DMS153 treated with DMSO at 0.1 percent for 48 hours (cell line): ENCODE measurements around the gene PLAAT2.
"Not testable (repeated sequence)": the region's sequence is repeated elsewhere in the genome, so short reads cannot be mapped to it uniquely, and the experiment has no call there.

ENCODE experiments used
- DNase-seq: peaks from one replicate; lab custom pipeline; 2025; ENCODE audit not compliant: unreplicated experiment; lab: John Stamatoyannopoulos, UW

The PLAAT2 gene

DNA sequence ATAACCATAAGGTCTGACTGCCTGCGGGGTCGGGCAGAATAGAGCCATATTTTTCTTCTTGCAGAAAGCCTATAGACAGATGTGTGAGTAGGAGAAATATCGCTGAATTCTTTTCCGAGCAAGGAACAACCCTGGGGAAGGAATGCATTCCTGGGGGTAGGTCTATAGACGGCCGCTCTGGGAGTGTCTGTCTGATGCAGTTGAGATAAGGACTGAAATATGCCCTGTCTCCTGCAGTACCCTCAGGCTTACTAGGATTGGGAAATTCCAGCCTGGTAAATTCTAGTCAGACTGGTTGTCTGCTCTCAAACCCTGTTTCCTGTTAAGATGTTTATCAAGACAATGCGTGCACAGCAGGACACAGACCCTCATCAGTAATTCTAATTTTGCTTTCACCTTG lies 18.0 kb upstream of the PLAAT2 start:
- DNase-seq, result not testable (repeated sequence)

DNA sequence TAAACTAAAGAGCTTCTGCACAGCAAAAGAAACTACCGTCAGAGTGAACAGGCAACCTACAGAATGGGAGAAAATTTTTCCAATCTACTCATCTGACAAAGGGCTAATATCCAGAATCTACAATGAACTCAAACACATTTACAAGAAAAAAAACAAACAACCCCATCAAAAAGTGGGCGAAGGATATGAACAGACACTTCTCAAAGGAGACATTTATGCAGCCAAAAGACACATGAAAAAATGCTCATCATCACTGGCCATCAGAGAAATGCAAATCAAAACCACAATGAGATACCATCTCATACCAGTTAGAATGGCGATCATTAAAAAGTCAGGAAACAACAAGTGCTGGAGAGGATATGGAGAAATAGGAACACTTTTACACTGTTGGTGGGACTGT lies 15.7 kb upstream of the PLAAT2 start:
- not testable (repeated sequence) for DNase-seq

DNA sequence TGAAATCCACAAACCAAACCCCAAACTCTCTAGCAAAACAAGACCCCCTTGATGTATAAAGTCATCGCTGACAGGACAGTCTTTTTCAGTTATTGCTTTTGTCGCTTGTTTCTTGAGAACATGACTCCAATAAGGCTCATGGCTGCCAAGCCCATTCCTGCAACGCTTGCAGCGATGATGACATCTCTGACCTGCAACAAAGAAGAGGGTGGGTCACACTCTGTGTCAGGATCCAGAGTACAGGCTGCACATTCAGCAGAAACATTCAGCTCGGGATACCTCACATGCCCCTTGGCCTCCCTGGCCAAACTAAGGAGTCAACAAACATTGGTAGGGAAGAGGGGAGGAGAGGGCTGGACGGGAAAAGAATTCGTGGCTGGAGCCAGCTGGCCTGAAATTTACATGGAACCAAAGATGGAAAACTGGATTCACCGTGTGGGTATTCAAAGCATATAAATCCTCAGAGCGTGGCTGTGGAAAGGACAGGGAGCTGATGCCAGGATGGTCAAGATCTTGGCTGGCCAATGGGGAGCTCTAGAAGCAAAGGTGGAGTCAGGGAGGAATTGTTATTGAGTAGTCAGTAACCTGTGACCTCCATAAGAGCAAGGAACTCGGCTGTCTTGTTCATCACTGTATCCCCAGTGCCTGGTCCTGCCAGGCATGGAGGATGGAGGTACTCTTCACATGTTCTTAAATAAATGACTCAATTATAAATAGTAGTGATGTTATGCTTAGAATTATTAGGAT lies 11.8 kb upstream of the PLAAT2 start:
- no peak for DNase-seq

DNA sequence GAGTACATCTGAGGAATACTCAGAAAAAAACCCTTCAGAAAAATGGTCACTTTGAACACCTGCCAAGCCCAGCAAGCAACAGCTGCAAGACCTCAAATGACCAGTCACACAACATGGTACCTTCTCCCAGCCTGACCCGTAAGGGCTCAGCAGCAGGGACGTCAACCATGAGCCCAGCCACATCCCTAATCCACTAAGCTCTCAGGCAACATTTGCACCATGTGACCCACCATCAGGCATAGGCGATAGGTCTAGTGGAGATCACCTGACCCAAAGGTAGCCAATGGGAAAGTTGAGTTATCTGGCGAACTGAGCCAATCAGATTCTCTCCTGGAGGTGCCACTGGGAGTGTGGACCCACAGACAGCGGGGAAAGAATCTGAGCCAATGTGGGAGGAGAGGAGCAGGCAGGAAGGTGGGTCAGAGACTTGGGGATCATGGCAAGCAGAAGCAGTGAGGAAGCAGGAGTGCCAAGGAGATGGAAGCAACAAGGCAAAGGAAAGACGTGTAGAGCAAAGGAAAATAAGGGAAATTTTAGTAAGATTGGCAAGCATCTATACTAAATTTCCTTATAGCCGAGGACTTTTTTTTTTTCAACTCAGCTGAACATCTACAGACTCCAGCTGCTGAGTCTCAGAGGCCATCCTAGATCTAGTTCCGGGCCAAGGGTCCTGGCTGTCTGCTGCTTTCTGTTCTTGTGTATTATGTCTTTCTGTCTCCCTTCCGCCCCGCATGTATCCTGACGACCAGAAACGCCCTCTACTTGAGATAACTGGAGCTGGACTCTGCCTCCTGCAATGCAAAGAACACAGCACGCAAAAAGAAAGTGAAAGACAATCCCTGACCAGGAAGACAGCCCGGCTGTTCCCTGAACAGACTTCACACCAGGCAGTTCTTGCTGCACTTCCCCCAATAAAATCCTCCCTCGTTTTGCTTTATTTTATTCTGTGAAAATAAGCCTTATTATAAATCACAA lies 11.0 kb upstream of the PLAAT2 start:
- DNase-seq, result peak; percentile 63

DNA sequence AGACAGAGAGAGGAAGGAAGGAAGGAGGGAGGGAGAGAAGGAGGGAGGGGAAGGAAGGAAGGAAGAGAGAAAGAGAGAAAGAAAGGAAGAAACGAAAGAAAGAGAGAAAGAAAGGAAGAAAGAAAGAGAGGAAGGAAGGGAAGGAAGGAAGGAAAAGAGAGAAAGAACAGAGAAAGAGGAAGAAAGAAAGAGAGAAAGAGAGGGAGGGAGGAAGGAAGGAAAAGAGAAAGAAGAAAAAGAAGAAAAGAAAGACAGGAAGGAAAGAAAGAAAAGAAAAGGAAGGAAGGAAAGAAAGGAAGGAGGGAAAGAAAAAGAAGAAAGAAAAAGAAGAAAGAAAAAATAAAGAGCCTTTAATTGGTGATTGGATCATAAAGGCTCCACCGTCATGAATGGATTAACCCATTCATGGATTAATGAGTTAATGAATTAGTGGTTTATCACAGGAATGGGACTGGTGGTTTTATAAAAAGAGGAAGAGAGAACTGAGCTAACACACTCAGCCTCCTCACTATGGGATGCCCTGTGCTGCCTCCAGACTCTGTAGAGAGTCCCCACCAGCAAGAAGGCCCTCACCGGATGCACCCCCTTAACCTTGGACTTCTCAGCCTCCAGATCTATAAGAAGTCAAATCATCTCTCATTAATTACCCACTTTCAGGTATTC lies 9.0 kb upstream of the PLAAT2 start:
- no peak for DNase-seq

DNA sequence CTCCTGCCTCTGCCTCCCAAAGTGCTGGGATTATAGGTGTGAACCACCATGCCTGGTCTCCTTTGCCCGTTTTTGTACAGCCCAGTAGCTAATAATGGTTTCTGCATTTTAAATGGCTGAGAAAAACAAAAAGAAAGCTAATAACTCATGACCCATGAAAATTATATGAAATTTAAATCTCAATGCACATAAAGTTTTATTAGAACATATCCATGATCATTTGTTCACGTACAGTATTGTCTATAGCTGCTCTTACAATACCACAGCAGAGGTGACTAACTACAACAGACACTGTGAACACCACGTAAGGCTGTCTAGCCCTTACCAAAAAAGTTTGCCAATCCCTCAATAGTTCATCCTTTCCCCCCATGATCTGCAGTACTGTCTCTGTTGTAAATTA lies 6.4 kb upstream of the PLAAT2 start:
- DNase-seq, result no peak

DNA sequence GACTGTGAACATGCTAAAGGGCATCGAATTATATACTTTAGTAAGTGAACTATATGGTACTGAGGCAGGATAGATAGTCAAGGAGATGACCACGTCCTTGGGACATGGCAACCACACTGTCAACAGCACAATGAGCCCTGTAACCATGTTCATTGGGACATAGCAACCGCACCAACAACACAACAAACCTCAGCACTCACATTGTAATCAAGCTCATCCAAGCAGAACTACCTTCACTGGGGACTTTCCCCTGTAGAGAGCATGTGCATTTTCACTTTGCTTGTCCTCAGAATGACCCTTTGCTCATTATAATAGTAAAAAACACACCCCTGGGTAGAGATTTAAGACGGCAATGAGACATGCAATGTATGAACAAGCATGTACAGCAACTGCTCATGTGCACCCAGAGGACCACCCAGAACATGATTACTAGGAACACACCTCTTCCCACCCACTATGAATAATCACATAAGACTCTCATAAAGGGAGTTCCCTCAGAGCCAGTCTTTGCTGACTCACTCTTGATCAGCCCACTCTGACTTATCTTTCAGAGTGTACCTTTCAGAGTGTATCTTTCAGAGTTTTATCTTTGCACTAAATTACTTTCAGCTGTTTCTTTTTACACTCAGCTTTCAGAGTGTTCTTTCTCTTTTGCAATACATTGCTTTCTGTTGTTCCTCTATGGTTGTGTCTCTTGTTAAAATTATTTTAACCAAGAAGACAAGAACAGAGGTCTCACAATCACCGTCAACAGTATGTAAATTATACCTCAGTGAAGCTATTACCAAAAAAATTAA lies 4.1 kb upstream of the PLAAT2 start:
- DNase-seq, result peak; percentile 42

DNA sequence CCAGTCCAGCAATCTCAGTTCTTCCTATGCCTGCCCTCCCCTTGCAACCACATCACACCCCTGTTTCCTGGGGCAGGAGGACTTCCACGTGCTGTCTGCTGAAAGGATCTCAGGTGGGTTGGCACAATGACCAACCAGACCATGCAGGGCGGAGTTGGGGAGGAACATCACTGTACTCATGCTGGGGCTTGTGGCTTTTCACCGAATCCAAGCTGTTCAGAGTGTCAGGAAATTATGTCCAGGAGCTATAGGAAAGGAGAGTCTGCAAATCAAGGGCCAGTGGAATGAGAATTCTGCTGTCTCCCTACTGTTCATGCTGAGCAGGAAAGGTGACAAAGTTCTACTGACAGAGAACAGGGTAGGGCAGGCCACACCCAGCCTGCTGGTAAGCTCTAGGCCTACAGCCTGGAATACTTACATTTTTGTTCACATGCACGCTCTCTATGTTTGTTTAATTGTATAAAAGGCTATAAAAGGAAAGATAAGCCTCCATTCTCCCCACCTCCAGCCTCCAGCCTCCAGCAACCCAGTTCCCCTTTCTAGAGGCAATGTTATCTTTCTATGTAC lies 1.7 kb upstream of the PLAAT2 start:
- DNase-seq, result peak; percentile 4

DNA sequence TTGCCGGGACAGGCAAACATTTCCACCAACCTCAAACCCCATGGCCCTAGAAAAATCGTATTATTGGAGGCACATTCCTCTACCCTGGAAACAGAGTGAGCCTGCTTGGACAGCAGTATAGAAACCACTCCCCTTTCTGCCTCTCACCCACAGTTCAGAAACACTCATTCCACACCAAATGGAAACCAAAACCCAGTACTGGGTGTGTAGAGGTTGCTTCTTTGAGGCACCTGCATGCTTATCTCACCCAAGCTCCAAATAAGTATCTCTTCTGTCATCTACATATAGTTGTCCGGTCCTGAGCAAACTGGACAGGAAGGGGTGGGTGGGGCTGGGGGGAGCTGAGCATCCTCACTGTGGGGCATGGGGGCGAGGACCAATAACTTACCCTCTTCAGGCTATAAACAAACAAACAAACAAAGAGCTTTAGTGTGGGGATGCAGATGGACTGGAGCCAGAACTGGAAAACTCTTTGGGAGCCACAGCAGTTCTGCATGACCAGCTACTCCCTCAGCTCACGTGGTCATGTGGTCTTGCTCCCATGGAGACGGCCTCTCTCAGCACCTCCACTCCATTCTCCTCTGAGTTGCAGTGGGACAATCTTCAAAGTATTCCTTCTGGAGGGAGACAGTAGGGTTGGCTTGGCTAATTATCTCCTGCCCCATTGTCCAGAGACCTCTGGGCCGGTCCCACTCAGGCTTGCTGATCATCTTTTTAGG lies 1.0 kb upstream of the PLAAT2 start:
- DNase-seq, result no peak

DNA sequence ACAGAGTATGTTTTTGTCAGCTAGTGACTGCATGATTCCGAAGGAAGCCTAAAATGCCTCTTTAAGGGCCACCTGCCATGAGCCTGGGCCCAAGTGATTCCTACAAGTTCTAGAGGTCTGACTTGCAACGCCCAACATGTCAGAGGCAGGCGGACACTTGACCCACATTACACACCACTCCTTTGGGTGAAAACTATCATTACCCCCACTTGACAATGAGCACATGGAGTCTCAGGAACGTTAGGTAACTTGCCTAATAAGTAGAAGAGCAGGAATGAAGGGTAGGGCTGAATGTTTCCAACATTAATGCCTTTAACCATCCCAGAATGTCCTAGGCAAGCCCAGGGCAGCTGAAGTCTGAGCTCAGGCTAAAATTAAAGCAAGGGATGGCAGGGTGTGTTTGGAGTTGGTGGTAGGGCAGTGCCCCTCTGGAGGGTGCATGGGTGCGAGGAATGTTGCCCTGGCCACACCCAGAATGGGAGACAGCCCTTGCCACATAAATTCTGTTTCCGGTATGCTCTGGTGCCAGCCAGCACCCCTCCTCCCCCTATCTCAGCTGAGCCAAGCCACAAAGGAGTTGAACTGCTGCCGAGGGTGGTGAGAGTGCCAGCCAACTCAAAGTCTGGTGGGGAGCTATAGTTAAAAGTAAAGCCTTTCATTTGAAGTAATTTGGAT lies 2.5 kb downstream of the PLAAT2 start:
- no peak for DNase-seq

DNA sequence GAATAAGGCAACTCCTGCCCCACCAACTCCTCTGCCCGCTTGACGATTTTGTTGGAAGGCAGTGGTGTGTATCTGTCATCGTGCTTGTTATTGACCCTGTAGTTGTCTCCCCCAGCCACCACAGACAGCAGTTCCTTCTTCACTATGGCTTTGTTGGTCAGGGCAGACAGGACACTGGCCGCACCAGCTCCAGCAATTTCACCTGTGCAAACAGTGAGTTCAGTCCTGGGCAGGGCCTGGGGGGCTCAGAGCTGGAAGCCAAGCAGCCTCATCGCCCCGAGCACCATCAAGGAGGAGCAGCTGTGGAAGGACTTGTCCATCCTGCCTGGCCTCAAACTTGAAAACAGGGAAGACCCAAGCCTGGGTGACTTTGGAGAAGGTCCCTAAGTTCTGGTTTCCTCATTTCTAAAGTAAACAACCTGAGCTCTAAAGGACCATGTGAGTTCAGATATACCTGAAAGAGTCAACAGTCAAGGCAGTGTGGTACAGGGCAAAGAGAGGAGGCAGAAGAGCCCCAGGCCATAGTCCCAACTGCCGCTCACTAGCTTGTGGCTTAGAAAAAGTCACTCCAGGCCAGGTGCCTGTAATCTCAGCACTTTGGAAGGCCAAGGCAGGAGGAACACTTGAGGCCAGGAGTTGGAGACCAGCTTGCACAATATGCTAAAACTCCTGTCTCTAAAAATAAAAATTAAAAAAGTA lies 4.6 kb downstream of the PLAAT2 start:
- no peak for DNase-seq

DNA sequence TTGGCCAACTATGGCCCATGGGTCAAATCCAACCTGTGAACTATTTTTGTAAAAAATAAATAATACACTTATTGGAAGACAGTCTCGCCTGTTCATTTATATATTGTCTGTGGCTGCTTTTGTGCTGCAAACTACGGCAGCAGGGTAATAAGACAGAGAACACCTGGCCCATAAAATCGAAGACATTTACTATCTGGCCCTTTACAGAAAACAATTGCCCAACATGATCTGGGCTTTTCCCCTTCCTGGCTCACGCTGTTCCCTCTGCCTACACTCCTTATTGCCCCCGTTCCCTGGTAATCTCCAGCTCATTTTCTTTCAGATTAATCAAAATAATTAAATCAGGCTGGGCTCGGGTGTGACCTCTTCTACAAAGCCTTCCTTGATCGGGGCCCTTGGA lies 5.6 kb downstream of the PLAAT2 start:
- DNase-seq, result no peak

DNA sequence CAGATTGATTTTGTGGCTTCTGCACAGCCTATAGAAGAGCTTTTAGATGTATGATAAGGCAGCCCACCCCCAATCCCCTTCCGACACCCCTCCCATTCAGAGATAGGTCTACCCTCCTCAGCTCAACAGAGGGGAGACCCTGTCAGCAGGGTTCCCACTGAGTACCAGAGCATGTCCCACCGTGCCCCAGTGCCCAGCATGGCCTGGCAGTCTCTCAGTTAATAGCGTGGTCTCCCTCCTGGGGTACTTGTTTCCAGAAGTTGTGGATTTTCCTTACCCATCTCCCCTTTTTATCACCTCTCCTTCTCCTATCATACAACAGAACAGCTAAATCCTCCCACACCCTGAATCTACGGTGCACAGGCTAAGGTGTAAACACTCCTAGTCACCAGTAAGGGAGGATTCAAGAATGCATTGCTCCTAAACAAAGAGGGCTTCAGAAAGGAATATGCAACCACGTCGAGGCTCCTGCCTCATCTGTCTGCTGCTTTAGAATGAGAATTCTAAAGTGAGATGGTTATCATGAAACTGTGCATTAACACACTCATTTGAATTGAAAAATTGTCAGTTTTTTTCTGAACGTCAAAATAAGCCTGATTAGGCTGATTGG lies 6.7 kb downstream of the PLAAT2 start:
- DNase-seq, result no peak

DNA sequence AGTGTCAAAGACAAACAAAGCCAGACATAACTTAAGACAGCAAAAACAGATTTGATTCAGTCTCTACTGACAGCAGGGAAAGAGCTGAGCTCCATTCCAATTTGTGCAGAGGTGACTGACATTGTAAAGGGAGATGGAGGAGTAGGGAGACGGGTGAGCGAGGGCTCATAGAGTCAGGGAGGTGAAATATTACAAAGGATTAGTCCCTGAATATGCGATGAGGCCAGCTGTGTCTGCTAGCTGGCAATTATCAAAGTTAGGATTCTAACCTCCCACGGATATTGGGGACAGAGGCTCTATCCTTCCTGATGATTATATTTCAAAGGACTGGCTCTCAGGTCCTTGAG lies 8.3 kb downstream of the PLAAT2 start:
- DNase-seq, result no peak

DNA sequence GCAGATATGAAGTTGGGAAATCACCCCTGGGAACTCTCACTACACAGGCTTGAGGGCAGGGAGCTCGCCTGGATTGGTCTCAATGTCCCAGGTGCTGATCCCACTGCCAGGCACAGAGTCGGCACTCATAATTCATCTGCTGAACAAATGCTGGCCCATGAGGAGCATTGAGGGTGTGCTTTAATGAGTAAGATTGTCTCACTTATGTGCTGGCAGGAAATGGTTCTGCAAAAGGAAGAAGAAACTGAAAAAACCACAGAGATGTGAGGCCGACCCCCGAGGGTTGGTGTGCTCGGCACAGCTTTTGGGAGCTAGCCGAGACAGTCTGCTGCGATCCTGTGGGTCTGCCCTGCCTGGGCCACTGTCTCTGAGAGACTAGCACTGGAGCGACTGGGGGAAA lies 9.4 kb downstream of the PLAAT2 start:
- DNase-seq, result no peak

DNA sequence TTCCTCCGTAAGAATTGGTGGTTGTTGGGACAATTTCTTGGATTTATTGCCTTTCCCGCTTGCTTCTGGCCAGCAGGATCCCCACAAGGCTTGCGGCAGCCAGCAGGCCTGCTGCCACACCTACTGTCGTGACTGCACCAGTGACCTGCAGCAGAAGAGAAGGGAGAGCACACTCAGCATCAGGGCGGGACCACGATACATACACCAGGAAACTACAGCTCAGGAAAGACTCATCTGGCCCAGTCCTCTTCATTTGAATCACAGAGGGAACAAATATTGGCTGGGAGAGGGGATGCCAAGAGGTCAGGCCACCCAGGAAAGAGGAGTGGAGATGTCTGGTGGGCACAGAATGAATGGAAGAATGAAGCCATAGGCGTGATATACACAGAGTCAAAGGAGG lies 10.3 kb downstream of the PLAAT2 start:
- no peak for DNase-seq

DNA sequence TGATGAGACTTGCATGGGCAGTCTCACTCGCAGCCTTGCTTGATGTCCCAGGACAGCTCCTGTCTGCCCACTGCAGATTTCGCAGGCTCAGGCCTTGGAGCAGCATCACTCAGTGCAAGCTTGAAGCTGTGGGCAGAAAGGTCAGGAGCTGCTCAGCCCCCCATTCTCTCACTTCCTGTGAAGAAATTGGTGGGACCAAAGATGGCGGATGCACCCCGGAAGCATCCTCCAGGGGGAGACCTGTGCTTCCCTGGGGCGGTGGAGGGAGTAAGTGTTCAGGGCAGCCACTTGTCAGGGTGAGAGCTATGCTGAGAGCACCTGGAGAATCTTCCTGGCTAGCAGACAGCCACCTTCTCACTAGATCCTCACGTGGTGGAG lies 11.3 kb downstream of the PLAAT2 start:
- no peak for DNase-seq

DNA sequence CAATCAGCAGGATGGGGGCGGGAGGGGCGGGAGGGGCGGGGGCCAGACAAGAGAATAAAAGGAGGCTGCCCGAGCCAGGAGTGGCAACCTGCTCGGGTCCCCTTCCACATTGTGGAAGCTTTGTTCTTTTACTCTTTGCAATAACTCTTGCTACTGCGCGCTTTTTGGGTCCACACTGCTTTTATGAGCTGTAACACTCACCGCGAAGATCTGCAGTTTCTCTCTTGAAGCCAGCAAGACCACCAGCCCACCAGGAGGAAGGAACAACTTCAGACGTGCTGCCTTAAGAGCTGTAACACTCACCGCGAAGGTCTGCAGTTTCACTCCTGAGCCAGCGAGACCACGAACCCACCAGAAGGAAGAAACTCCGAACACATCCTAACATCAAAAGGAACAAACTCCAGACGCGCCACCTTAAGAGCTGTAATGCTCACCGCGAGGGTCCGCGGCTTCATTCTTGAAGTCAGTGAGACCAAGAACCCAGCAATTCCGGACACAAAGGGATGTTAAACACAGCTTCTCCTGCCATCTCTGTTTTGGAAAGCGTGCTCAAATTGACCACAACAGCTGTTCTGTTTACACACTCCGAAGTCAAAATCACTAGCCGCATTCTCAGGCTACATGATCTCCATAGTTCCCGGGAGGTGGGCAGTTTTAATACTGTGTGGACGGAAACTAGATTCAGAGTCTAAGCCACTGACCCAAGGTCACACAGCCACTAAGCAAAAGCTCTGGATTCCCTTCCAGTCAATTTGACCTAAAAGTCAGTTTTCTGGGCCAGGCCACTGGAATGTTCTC lies 11.9 kb downstream of the PLAAT2 start:
- no peak for DNase-seq
